IPS-11a (cell line): ENCODE results near the gene ATP13A2.

Experiments used
- H3K4me3 ChIP-seq: one replicate; pipeline ENCODE4 v1.5.1; 2013; ENCODE audit warnings: low read depth, low read length, control low read depth

ATP13A2 gene

GRCh38 chr1:17030206-17030605 lies 18.5 kb upstream of the ATP13A2 start:
- H3K4me3 ChIP-seq = no peak overlapping the region

GRCh38 chr1:17028662-17029188 lies 17.0 kb upstream of the ATP13A2 start:
- H3K4me3 ChIP-seq = no peak overlapping the region

- H3K4me3 ChIP-seq = no peak overlapping the region
Observed at GRCh38 chr1:17027900-17028299, 16.2 kb upstream of the ATP13A2 start.

DNA sequence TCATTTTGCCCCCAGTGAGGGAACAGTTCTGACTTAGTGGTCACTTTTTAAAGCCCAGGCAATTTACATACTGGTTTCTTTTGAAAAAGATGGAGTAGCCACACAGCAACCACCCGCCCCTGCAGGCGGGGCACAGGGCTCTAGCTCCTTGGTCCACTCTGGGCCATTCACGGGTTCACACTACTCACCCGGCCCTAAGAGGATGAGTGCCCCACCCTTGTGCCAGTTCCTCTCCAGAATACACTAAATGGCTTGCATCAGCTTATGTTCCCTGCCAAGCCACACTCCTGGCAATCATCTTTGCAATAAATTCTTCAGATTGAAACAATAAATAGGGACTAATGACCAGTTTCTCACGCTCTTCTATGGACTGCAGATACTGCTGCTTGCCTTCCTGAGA lies 15.7 kb upstream of the ATP13A2 start:
- H3K4me3 ChIP-seq = no peak overlapping the region

- H3K4me3 ChIP-seq = no peak overlapping the region
Observed at GRCh38 chr1:17024721-17025120, 13.0 kb upstream of the ATP13A2 start.

- H3K4me3 ChIP-seq = no peak overlapping the region
Observed at GRCh38 chr1:17023573-17023972, 11.8 kb upstream of the ATP13A2 start.

DNA sequence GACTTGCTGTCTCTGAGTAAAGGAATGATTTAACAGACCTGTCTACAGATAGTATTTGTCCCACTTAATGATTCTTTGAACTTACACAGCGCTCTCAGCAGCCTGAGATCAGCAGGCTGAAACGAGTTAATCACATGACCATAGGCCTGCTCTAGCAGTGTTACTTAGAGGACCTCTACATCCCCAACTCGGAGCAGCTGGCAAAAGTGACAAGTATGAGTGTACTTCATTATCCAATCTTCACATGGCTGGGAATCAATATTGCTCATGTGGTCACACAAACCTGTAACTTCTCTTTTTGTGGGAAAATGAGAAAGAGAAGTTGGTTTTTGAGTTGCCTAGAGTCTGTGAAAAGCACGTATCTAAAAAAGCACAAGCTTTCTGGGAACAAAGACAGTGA lies 11.4 kb upstream of the ATP13A2 start:
- no peak overlapping the region for H3K4me3 ChIP-seq

GRCh38 chr1:17021896-17022295 lies 10.2 kb upstream of the ATP13A2 start:
- H3K4me3 ChIP-seq = no peak overlapping the region

DNA sequence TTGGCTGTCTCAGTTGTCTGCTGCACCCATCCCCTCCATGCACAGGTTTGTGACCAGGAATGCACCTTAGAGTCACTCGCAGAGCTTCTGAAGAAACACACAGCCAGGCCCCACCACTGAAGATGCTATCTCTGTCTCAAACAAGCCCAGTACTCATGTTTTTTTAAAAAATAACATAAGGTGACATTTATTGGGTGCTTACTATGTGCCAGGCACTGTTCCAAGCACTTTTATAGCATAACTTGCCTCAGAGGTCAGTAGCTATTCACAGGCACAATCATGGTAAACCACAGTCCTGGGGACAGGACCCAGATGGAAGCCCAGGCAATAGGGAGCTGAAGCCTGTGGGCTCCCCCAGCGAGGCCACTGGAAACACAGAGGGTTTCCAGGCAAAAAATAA lies 8.8 kb upstream of the ATP13A2 start:
- no peak overlapping the region for H3K4me3 ChIP-seq

DNA sequence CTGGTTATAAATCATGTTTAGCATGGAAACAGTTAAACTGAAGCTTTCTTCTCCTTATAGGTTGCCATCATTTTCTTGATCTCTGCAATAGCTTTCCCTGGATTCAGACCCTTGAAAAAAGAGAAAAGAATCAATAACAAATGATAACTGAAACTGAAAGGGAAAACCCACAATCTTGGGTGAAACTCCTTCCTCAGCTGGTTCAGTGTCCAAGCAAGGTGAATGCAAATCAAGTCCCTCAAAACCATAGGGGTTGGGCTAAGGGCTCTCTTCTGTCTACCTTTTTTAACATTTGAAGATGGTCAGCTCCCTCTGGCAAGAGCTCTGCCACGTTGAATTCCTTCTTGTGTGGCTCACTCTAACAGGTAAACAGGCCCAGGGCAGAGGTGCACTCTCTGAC lies 7.1 kb upstream of the ATP13A2 start:
- no peak overlapping the region for H3K4me3 ChIP-seq

- H3K4me3 ChIP-seq = no peak overlapping the region
Observed at GRCh38 chr1:17017435-17017834, 5.7 kb upstream of the ATP13A2 start.

- no peak overlapping the region for H3K4me3 ChIP-seq
Observed at GRCh38 chr1:17016317-17016661, 4.6 kb upstream of the ATP13A2 start.

GRCh38 chr1:17014671-17015567 lies 3.2 kb upstream of the ATP13A2 start:
- no peak overlapping the region for H3K4me3 ChIP-seq

DNA sequence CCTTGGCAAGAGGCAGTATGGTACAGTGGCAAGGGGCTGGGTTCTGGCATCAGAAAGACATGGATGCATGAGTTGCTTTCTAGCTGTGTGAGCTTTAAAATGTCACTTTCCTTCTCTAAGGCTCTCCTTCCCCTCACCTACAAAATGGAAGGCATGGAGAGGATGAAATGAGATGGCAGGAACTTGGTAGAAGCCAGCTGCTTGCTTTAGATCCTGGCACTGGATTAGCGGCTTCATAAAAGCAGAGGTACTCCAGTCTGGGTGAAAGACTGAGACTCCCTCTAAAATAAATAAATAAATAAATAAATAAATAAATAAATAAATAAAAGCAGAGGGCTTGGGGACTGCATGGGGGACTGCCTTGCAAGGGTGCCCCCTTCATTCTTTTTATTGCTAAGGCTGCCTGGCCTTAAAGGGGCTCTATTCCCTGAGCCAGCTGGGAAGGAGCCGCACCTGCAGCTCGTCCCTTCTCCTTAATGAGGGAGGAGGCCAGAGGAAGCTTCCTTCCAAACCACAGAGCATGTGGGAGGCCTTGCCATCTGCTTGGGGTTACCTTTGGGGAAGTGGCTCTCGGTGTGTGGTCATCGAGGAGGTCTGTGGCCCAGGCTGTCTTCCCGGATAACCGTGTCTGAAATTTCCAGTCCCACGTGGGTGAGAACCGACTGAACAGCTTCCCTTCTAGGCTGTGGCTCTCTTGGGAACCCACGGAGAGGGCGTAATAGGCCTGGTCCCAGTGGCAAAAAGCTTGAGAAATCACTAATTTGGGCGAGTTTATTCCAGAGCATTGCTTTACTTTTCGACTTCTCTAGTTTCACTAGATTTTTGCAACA lies 2.0 kb upstream of the ATP13A2 start:
- no peak overlapping the region for H3K4me3 ChIP-seq

DNA sequence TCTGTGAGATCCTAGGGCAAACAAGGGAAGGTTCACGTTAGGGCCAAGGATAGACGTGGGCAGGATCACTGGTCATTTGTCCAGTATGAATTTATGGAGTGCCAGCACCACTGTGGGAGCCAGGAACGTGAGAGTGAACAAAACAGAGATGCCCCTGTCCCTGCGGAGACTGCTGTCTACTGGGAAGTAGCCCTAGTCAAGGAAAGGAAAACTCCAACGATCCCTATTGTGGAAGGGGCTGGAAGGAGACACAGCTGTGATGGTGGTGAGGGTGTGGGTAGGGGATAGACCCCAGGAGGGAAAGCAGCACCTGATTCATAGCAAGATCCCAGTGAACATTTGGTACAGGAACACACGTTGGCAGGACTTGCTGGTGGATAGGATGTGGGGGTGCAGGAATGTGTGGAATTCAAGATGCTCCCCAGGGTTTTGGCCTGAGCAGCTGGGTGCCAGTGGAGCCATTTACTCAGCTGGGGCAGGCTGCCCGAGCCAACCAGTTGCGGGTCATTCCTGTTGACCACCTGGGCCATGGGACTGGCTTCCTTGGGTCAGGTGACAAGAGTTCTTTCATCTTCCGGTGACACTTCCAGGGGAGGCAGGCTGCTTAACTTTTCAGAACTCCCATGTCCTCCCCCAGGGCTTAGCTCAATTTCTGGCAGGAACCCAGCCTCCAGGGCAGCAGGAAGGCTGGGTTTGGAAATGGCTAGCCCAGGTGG lies 1.2 kb upstream of the ATP13A2 start:
- H3K4me3 ChIP-seq = no peak overlapping the region

DNA sequence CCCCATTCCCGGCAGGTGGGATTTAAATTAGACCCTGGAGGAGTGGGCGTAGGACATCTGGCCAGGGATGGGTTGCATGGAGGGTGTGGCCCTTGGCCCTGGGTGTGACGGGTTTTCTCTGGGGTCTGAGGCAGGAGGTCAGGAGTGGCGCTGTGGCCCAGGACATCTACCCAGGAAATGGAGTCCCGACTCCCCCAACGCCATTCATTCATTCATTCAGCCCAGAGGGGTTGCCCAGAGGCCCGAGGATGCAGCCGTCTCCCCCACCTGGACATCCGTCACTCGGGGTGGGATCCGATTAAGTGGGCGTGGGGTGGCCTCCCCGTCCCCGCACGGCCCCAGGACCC lies 663 bp downstream of the ATP13A2 start:
- peak overlapping the region; percentile 68 for H3K4me3 ChIP-seq

GRCh38 chr1:17009706-17010105 lies 2.0 kb downstream of the ATP13A2 start:
- no peak overlapping the region for H3K4me3 ChIP-seq

GRCh38 chr1:17008208-17008855 lies 3.4 kb downstream of the ATP13A2 start:
- H3K4me3 ChIP-seq = no peak overlapping the region

DNA sequence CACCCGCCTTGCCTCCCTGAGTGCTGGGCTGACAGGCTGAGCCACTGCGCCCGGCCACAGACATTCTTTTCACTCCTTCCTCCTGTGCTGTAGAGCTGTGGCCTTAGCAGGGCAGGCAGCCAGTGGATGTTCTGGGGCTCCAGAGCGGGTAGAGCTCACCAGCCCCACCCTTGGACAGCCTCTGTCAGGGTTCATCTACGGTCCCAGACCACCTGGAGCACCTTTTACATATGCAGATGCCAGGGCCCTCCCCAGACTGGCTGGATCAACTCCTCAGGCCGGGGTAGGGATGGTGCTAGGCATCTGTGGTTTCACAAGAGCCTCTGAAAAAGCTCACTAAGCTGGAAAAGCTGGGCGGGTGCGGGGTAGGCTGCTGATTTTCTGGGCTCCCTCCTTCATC lies 4.6 kb downstream of the ATP13A2 start:
- no peak overlapping the region for H3K4me3 ChIP-seq

DNA sequence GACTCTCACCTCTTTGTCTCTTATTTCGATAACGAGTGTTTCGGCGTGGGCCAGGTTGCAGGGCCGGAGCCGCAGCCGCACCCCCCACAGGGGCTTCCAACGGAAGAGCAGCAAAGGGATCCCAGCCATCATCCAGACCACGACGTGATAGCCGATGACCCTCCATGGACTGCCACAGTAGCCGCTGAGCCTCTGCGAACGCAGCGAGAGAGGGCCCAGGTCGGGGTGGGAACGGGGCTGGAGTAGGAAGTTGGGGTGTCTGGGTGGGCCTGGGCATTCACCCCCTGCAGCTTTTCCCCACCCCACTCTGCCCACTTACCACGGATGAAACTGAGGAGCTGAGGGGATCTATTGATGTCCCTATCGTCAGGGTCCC lies 6.4 kb downstream of the ATP13A2 start:
- H3K4me3 ChIP-seq = no peak overlapping the region
